ENCODE results near the gene NDUFA3.

NDUFA3 gene

DNA sequence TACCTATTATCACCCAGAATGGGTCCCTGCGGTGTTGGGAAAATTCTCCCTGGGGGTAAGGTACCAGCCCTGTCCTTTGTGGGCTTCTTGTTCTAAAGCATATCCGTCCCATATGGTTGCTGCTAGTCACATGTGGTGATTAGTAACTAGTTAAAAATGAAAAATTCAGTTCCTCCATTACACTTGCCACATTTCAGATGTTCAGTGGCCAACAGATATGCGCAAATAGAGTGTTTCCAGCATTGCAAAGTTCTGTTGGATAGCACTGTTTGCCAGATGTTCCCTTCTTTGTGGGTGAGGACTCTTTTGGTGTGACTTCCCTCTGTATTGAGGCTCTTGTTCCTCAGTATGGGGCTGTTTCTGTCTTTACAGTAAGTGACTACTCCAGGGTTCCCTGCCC is 38.7 kb downstream of the NDUFA3 start:
- DNase-seq: no peak

- no peak for DNase-seq
Observed at GRCh38 chr19:54142166-54142780, 39.6 kb downstream of the NDUFA3 start.

GRCh38 chr19:54145541-54146158 is 43.0 kb downstream of the NDUFA3 start:
- DNase-seq: no peak

GRCh38 chr19:54147676-54148075 is 45.0 kb downstream of the NDUFA3 start:
- no peak for DNase-seq

GRCh38 chr19:54148158-54148557 is 45.5 kb downstream of the NDUFA3 start:
- DNase-seq: no peak

GRCh38 chr19:54149021-54149812 is 46.6 kb downstream of the NDUFA3 start:
- DNase-seq: no peak

- no peak for DNase-seq
Observed at GRCh38 chr19:54151362-54152035, 48.8 kb downstream of the NDUFA3 start.

DNA sequence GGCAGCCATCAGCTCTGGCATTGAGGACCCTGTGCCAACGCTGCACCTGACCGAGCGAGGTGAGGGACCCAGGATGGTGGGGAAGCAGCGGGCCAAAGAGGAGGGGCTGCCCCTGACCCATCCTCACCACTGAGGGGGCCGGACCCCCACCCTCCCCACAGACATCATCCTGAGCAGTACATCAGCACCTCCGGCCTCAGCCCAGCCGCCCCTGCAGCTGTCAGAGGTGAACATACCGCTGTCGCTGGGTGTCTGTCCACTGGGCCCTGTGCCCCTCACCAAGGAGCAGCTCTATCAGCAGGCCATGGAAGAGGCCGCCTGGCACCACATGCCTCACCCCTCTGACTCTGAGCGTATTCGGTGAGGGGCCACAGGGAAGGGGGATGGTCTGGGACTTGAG is 49.6 kb downstream of the NDUFA3 start:
- no peak for DNase-seq

GRCh38 chr19:54152878-54153524 is 50.3 kb downstream of the NDUFA3 start:
- DNase-seq: no peak

DNA sequence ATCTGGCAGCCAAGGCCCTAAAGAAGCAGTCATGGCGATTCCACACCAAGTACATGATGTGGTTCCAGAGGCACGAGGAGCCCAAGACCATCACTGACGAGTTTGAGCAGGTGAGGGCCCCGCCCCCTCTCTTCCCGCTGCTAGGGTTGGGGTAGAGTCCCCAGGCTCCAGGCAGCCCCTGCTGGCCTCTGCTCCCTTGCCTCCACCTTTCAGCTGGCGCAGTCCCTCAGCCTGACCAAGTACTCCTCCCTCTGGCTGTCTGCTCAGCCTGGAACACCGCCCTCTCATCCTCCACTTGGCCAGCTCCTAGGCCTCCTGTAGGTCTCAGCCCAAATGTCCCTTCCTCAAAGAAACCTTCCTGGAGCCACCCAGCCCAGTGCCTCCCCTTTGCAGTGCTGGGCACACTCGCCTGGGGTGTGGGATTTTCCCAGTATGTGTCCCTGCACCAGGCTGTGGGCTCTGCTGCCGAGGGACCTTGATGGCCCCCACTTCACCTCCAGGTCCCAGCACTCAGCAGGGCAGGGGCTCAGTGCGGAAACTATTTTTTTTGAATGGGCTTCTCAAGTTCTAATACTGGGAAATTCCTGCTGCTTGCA is 51.2 kb downstream of the NDUFA3 start:
- no peak for DNase-seq

DNA sequence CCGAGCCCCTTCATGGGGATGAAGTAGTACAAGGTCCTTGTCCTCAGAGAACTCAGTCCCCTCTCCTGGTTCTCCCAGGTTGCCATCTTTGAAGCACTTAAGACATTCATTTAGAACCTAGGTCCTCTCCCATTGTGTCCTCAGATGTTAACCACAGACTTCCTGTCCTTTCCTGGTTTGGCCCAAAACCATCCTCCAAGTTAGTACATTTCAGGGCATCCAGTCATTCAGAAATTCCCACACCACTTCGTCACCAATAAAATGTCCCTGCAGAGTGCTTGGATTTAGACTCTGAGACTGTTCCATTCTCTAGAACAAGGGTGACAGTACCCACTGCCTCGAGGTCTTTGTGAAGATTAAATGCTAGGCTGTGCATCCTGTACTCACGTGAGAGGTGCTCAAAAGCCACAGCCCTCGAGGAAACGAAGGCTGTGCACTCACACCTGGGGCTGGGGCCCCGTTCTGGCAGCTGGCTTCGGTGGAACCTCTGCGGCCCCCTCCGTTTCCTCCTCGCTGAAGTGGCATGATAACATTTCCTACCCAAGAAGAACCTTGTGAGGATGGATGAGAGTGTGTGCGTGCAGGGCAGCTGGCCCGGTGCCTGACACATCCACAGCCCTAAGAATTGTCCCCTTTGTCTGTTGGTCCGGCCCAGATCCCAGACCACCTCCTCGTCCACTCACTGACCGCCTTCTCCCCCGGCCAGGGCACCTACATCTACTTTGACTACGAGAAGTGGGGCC is 52.1 kb downstream of the NDUFA3 start:
- peak; percentile 19 for DNase-seq

DNA sequence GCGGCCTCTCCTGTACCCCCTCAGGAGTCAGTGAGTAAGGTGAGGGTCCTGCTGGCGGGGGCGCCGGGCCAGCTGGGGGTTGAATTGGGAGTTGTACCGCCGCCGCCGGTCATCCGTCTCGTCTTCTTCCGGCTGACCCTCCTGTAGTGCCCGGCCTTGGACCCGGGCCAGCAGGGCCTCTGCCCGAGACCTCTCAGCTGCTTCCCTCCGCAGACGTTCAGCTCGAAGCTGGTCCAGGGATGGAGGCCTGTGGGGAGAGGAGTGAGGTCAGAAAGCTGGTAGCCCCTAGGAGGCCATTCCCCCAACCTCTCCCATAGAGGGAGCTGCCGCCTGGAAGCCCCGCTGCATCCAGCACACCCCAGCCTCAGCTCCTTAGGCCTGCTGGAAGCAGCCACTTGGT is 53.0 kb downstream of the NDUFA3 start:
- DNase-seq: no peak

GRCh38 chr19:54156490-54156889 is 53.8 kb downstream of the NDUFA3 start:
- DNase-seq: no peak

DNA sequence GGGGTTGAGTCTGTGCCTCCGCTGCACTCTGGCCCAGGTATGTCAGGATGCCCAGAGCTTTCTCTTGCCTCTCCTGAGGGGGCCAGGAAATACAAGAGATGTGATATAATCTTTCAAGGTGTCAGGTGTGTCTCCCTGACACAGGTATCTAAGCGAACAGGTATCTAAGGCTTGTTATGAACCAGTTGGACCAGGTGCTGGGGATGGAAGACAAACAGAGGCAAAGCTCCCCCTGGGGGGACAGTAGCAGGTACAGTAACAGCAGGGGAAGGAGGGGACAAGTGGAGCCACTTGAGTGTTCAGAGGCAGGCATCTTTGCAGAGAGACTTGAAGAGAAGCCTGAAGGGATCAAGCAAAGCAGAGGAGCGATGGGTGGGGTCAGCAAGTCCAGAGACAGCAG is 54.3 kb downstream of the NDUFA3 start:
- no peak for DNase-seq
